Inferior parietal cortex (tissue), 1 donor: ENCODE data around the gene LAMB1.

Experiments
- DNase-seq: peaks from one replicate; pipeline ENCODE4 v3.0.0-alpha.2; 2016; ENCODE audit errors: extremely low spot score

The LAMB1 gene

DNA sequence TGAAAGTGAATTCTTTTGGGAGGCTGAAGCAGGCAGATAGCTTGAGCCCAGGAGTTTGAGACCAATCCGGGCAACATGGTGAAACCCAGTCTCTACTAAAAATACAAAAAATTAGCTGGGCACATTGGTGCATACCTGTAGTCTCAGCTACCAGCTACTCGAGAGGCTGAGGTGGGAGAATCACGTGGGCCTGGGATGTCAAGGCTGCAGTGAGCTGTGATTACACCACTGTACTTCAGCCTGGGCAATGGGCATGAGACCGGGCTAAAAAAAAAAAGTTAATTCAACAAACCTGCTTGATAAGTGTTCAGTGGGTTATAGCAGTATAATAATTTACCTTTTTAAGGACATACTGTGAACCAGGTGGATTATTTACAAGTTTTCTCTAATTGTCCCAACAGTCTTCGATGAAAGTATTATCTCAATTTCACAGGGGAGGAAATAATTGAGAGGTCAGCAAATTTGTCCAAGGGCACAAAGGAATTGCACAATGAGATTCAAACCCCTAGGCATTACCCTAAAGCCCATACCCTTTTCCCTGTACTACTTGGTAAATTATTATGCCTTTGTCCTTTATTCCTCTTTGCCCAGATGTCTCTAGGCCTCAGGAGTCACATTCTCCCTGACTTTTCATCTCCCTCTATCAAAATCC lies 125.1 kb downstream of the LAMB1 start:
- DNase-seq: no peak

DNA sequence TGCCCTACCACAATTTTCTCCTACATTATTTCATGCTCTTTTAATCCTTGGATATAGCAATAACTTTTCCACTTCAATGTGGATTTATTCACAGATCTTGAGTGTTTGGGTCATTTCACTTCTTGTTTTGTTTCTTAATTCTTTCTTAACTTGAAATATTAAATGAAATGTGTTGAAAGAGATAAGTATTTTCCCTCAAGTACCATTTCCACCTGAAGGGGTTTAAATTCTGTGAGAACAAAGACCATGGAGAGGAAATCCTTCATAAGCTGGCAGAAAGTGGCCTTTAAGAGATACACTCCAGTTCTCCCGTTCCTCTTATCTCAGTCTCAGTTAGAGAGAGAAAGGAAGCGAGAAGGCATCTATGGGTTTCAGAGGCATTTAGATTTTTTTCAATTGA lies 126.0 kb downstream of the LAMB1 start:
- DNase-seq: no peak

DNA sequence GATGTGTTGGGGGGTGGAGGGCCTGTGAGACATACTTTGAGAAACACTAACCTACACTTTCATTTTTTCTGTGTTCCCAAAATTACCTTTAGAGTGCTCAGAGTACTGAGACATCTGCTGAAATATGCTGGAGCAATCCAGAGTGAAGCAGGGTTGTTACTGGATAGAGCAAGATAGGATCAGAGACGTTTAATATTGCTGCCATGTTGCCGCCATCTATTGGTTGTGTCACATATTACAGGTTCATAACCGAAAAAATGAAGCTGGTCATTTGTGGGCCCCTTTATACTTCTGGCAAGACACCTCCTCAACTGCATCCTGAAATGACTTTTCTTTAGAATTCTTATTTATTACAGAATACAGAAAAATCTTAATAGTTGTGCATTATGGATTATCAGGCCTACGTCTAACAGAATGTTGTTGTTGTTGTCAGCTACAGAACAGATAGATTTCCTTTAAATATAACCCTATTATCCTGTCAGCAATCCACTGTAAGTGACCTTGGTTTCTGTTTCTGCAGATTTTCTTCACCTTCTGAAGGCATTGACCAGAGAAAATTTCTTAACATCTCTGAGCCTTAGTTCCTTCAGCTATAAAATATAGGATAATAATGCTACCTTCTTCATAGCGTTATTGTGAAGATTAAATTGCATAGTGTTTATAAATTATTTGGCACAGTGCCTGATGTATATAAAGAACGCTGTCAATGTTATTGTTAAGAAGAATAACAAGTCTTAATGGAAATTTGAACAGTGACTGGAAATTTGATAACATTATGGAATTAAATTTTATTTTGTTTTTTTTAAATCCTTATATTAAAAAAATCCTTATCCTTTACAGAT lies 128.1 kb downstream of the LAMB1 start:
- DNase-seq: peak; percentile 77

DNA sequence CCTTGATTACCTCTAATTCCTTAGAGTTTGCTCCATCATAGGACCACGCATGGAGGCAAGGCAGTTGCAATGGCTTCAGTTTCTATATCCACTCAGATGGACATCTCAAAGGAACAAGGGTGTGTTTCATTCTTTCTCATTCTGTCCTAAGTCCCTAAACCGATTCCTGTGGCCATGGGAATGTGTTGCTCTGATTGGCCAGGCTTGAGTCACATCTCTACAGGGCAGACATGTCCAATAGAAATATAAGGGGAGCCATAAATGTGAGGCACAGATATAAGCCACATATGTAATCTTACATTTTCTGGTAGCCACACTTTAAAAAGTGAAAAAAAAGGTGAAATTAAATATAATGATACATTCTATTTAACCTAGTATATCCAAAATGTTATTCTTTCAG lies 128.8 kb downstream of the LAMB1 start:
- no peak for DNase-seq
